ENCODE measurements around the gene SPHKAP.

- no peak for TF ChIP-seq CTCF (optimal IDR thresholded peaks at IDR 0.05 in 1 of 3, IDR thresholded peaks at IDR 0.05 in 1 of 3, conservative IDR thresholded peaks at IDR 0.05 in 1 of 3; ENCODE audit: extremely low read depth in 1 of 3, insufficient read depth in 2 of 3, low read length in 3 of 3)
- TF ChIP-seq EZH2 (IDR thresholded peaks at IDR 0.05; ENCODE audit: low read length), result no peak
Observed at GRCh38 chr2:228164718-228165117, 16.8 kb downstream of the SPHKAP start.

Data from keratinocyte (primary cell).